OCI-LY1 (cell line): Measurements from ENCODE around the gene ADORA2A.

Experiments
- H2AFZ ChIP-seq: fragments of 200-600 bp; sonication (generic), shearing (Covaris generic); 2 replicates; pipeline ENCODE4 v1.6.0; 2014; ENCODE audit warnings: antibody characterized with exemption, mild to moderate bottlenecking, low read length
- H3F3A ChIP-seq: fragments of 200-600 bp; sonication (generic), shearing (Covaris generic); 2 replicates; pipeline ENCODE4 v1.6.0; 2014; ENCODE audit warnings: mild to moderate bottlenecking, antibody characterized with exemption, low read length, moderate library complexity; ENCODE audit not compliant: insufficient read depth
- H3K27ac ChIP-seq: fragments of 200-600 bp; sonication (generic); 2 replicates; pipeline ENCODE4 v1.5.1; 2014; ENCODE audit warnings: low read length, mixed run types, mild to moderate bottlenecking, low read depth; ENCODE audit not compliant: poor library complexity, severe bottlenecking
- H3K27me3 ChIP-seq: fragments of 200-600 bp; sonication (generic); 2 replicates; pipeline ENCODE4 v1.6.0; 2014; ENCODE audit warnings: antibody characterized with exemption, mild to moderate bottlenecking, low read length, moderate library complexity; ENCODE audit not compliant: insufficient read depth
- H3K36me3 ChIP-seq: fragments of 200-600 bp; sonication (generic); 2 replicates; pipeline ENCODE4 v1.6.1; 2014; ENCODE audit warnings: mild to moderate bottlenecking, antibody characterized with exemption, low read length, moderate library complexity, mixed read lengths; ENCODE audit not compliant: insufficient read depth
- H3K4me1 ChIP-seq: fragments of 200-600 bp; sonication (generic); 2 replicates; pipeline ENCODE4 v1.5.1; 2014; ENCODE audit warnings: mild to moderate bottlenecking, low read length, moderate library complexity; ENCODE audit not compliant: insufficient read depth, severe bottlenecking
- H3K4me2 ChIP-seq: fragments of 200-600 bp; sonication (generic), shearing (Covaris generic); 2 replicates; pipeline ENCODE4 v1.6.1; 2014; ENCODE audit warnings: low read length
- H3K4me3 ChIP-seq: fragments of 200-600 bp; sonication (generic); 2 replicates; pipeline ENCODE4 v1.5.1; 2014; ENCODE audit warnings: low read length, low read depth, mild to moderate bottlenecking, mixed read lengths; ENCODE audit not compliant: poor library complexity, severe bottlenecking
- H3K79me2 ChIP-seq: fragments of 200-600 bp; shearing (Covaris generic); 2 replicates; pipeline ENCODE4 v1.6.1; 2016; ENCODE audit warnings: mixed run types, low read length, mixed read lengths; ENCODE audit not compliant: insufficient read depth
- H3K9ac ChIP-seq: fragments of 200-600 bp; sonication (generic), shearing (Covaris generic); 2 replicates; pipeline ENCODE4 v1.6.1; 2014; ENCODE audit warnings: mild to moderate bottlenecking, low read length, mixed read lengths
- H3K9me2 ChIP-seq: fragments of 200-600 bp; sonication (generic), shearing (Covaris generic); 2 replicates; pipeline ENCODE4 v1.6.1; 2014; ENCODE audit warnings: low read depth, mild to moderate bottlenecking, low read length, mixed read lengths
- H3K9me3 ChIP-seq: fragments of 200-600 bp; shearing (Covaris generic); 2 replicates; pipeline ENCODE4 v1.6.1; 2014; ENCODE audit warnings: low read length, mixed read lengths
- H4K20me1 ChIP-seq: fragments of 200-600 bp; sonication (generic), shearing (Covaris generic); 2 replicates; pipeline ENCODE4 v1.6.0; 2016; ENCODE audit warnings: mild to moderate bottlenecking, low read length; ENCODE audit not compliant: insufficient read depth
- CTCF ChIP-seq: fragments of 200-600 bp; sonication (generic), shearing (Covaris generic); IDR thresholded peaks from 2 replicates; pipeline ENCODE4 v1.5.1; 2017; ENCODE audit warnings: mild to moderate bottlenecking, antibody characterized with exemption, low read length, moderate library complexity, mixed read lengths
- EZH2 ChIP-seq: fragments of 200-600 bp; sonication (generic), shearing (Covaris generic); IDR thresholded peaks from 2 replicates; pipeline ENCODE4 v1.8.0; 2017; ENCODE audit warnings: borderline replicate concordance, mixed run types, mild to moderate bottlenecking, antibody characterized with exemption, low read length, moderate library complexity, mixed read lengths

The ADORA2A gene

GRCh38 chr22:24418786-24419474 lies 8.5 kb upstream of the ADORA2A start:
- no peaks in the 10 kb centered on the region for H3K27me3 ChIP-seq
- H3K9me3 ChIP-seq = no peaks in the 10 kb centered on the region
- H3K79me2 ChIP-seq = no peaks in the 10 kb centered on the region
- no peaks in the 10 kb centered on the region for H4K20me1 ChIP-seq
- H3K4me1 ChIP-seq = peaks cover 3% of the 10 kb centered on the region
- no peak overlapping the region for H3K27ac ChIP-seq
- peaks cover 39% of the 10 kb centered on the region for H3K36me3 ChIP-seq
- TF ChIP-seq CTCF (no peak), EZH2 (no peak)
- H3K9ac ChIP-seq = no peak overlapping the region
- H3K4me3 ChIP-seq = no peak overlapping the region
- no peaks in the 10 kb centered on the region for H3F3A ChIP-seq
- no peak overlapping the region for H2AFZ ChIP-seq
- no peak overlapping the region for H3K4me2 ChIP-seq
- no peaks in the 10 kb centered on the region for H3K9me2 ChIP-seq

DNA sequence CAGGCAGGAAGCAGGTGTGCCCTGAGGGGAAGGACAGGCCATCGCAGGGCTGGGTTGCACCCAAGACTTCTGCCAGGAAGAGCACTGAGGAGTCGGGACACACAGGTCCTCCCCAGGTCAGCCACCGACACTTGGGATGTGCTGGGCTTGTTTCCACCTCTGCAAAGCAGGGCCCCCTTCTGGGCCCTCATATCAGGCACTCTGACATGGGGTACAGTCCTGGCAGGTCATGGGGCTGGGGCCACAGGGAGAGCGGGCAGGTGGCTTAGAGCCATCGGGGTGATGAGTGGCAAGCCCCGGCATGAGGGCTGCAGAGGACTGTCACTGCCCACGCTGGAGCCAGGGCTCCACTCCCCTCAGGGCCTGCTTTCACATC lies 7.9 kb upstream of the ADORA2A start:
- H3K27me3 ChIP-seq = no peaks in the 10 kb centered on the region
- TF ChIP-seq CTCF (no peak), EZH2 (no peak)
- no peak overlapping the region for H2AFZ ChIP-seq
- peaks cover 34% of the 10 kb centered on the region for H3K36me3 ChIP-seq
- H3K4me1 ChIP-seq = peaks cover 7% of the 10 kb centered on the region
- no peak overlapping the region for H3K9ac ChIP-seq
- H3K79me2 ChIP-seq = no peaks in the 10 kb centered on the region
- H4K20me1 ChIP-seq = no peaks in the 10 kb centered on the region
- no peak overlapping the region for H3K4me3 ChIP-seq
- H3K9me3 ChIP-seq = no peaks in the 10 kb centered on the region
- no peak overlapping the region for H3K4me2 ChIP-seq
- no peaks in the 10 kb centered on the region for H3F3A ChIP-seq
- no peak overlapping the region for H3K27ac ChIP-seq
- no peaks in the 10 kb centered on the region for H3K9me2 ChIP-seq

GRCh38 chr22:24420072-24420976 lies 7.1 kb upstream of the ADORA2A start:
- Histone ChIP-seq H3K9me2 (no peaks in the 10 kb centered on the region), H3K27me3 (no peaks in the 10 kb centered on the region), H3K27ac (no peak overlapping the region), H3K4me2 (no peak overlapping the region), H2AFZ (no peak overlapping the region), H3K4me1 (peaks cover 16% of the 10 kb centered on the region), H4K20me1 (no peaks in the 10 kb centered on the region), H3K36me3 (peaks cover 25% of the 10 kb centered on the region), H3K79me2 (no peaks in the 10 kb centered on the region), H3K9me3 (no peaks in the 10 kb centered on the region), H3K4me3 (no peak overlapping the region), H3F3A (no peaks in the 10 kb centered on the region), H3K9ac (no peak overlapping the region)
- TF ChIP-seq CTCF = no peak
- TF ChIP-seq EZH2 = no peak
